SK-N-MC (cell line): ENCODE measurements around the gene ABCA5.

Source experiments
- EZH2 ChIP-seq: fragments of 200-600 bp; sonication (generic); IDR thresholded peaks from one replicate; pipeline ENCODE4 v1.6.1; 2017; ENCODE audit warnings: antibody characterized with exemption
- FOXP2 ChIP-seq: optimal IDR thresholded peaks from 2 replicates; pipeline ENCODE3; 2011; ENCODE audit warnings: mild to moderate bottlenecking, moderate library complexity; ENCODE audit not compliant: insufficient read depth; ENCODE audit errors: extremely low read length, control extremely low read depth
- POLR2AphosphoS5 ChIP-seq: IDR thresholded peaks from 2 replicates; pipeline ENCODE4 v1.6.1; 2012; ENCODE audit warnings: mild to moderate bottlenecking, low read depth, low read length, borderline replicate concordance

DNA sequence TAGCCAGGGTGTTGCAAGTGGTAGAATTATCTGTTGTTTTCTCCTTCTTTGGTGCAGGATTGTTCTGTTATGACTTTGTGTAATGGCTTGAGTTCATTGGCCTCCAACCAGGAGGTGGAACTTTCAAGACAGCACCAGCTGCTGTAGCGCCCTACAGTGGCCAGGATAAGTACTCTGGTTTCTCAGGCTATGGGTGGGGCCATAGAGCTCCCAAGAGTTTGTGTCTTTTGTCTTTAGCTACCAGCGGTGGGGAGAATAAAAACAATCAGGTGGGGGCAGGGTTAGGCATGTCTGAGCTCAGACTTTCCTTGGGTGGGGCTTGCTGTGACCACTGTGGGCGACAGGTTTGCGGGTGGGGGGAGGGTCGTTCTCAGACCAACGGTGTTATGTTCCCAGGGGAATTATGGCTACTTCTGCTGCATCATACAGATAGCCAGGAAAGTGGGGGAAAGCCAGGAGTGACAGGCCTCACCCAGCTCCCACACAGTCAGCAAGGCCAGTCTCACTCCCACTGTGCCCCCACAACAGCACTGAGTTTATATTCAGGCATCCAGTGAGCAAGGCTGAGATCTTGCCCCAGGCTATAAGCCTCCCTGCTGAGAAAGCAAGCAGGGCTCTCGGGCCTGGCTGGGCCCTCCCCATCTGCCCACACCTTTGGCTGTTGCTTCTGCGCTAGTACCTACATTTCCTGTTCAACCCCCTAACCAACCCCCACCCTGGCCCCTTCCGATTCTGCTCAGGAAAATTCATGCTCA is 113.7 kb downstream of the ABCA5 start:
- TF ChIP-seq EZH2, result no peak
- no peak for TF ChIP-seq POLR2AphosphoS5
- TF ChIP-seq FOXP2, result no peak
